ENCODE results near the gene MBOAT7. TPM values are rescaled to one million over a fixed set of nuclear protein-coding genes. Genes with fewer than 3 reads are reported as not detected.

Gene MBOAT7
- total and polyA plus RNA-seq, 2 of the 8 experiments (the other 6 are each of a cell fraction or from before 2014, with no cell fraction given): 85.5 to 90.9 TPM

DNA sequence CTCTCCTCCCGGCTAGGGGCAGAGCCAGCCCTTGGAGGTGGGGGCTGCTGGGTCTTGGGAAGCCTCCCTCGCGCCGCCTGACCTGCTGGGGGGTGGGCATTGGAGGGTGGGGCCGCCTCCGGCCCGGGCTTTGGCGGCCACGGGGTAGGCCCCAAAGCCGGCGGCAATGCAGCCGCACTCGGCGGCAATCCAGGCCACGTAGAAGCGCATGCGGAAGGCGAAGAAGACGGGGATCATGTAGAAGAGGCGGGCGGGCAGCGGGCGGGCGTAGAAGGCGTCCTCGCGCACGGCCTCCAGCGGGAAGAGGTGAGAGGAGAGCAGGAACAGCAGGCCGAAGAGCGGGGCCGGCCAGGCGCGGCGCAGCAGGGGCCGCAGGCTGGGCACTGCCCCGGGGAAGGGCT is 8.7 kb downstream of the MBOAT7 start:
- Histone ChIP-seq H3K18ac (ENCODE audit: extremely low read depth, low read length) (no peak overlapping the region), H4K20me1 (replicated peaks in 1 of 2; ENCODE audit: control insufficient read depth in 1 of 2, insufficient read depth in 2 of 2, low read length in 2 of 2) (peaks cover 10 to 15% of the 10 kb centered on the region in 2 experiments), H2BK120ac (replicated peaks; ENCODE audit: low read depth, low read length) (no peak overlapping the region), H4K5ac (ENCODE audit: insufficient read length, low read depth, low read length) (no peak overlapping the region), H2BK12ac (ENCODE audit: low read depth, low read length) (no peak overlapping the region), H3K27me3 (replicated peaks in 1 of 4; ENCODE audit: control insufficient read depth in 3 of 4, extremely low read depth in 1 of 4, insufficient read depth in 3 of 4, low read length in 3 of 4) (no peaks in the 10 kb centered on the region), H3K4me3 (ENCODE audit: extremely low read depth in 1 of 4, insufficient read depth in 2 of 4, low read depth in 3 of 4, low read length in 4 of 4) (no peak overlapping the region), H3K23me2 (ENCODE audit: low read depth, low read length) (no peaks in the 10 kb centered on the region; the same call in 1 of the 2 replicates), H2BK15ac (ENCODE audit: low read length) (no peak overlapping the region), H3K79me1 (ENCODE audit: low read depth, low read length) (no peaks in the 10 kb centered on the region), H3K23ac (ENCODE audit: insufficient read length) (no peak overlapping the region), H3K79me2 (ENCODE audit: control insufficient read depth in 1 of 2, insufficient read depth in 2 of 2, low read length in 2 of 2) (no peaks in the 10 kb centered on the region), H3K4ac (replicated peaks; ENCODE audit: insufficient read length, low read depth, low read length) (no peak overlapping the region), H4K91ac (replicated peaks; ENCODE audit: insufficient read length, low read length) (no peak overlapping the region), H2BK20ac (ENCODE audit: low read length) (no peak overlapping the region), H3K9me3 (ENCODE audit: insufficient read depth in 2 of 2, low read depth in 1 of 2, low read length in 1 of 2) (no peaks in the 10 kb centered on the region), H3K9ac (replicated peaks in 1 of 4; ENCODE audit: extremely low read depth in 1 of 4, low read depth in 3 of 4, low read length in 3 of 4) (no peak overlapping the region; a peak in 1 of 7 replicates), H3K27ac (ENCODE audit: low read depth, low read length) (peak overlapping the region; percentile 17; the same call in 1 of the 2 replicates), H3K56ac (replicated peaks; ENCODE audit: insufficient read length, low read depth, low read length) (no peak overlapping the region), H2AK5ac (ENCODE audit: low read depth, low read length) (no peak overlapping the region), H3K4me2 (ENCODE audit: insufficient read depth in 1 of 2, low read depth in 2 of 2, low read length in 2 of 2) (no peak overlapping the region), H3K36me3 (ENCODE audit: control insufficient read depth in 2 of 4, insufficient read depth in 4 of 4, low read length in 3 of 4) (peaks cover 6 to 11% (median 7%) of the 10 kb centered on the region in 4 experiments; a peak in 6 of 8 replicates), H2AFZ (ENCODE audit: low read length) (no peak overlapping the region), H3K14ac (ENCODE audit: insufficient read length) (no peak overlapping the region), H3K4me1 (replicated peaks in 1 of 4; ENCODE audit: control insufficient read depth in 3 of 4, insufficient read depth in 4 of 4, low read length in 3 of 4) (peaks cover 0 to 7% (median 3%) of the 10 kb centered on the region in 4 experiments; a peak in 5 of 7 replicates), H4K8ac (ENCODE audit: extremely low read depth, insufficient read depth, low read length) (peak overlapping the region; percentile 16; the same call in 1 of the 2 replicates), H2BK5ac (ENCODE audit: low read depth, low read length) (no peak overlapping the region)
- no peak for FAIRE-seq
- 89% methylated on average over 1 of the region's 37 CpGs; no CpG with 5 or more reads in 1 of the 2 experiments for WGBS, 2 experiments (ENCODE audit: extremely low coverage in 1 of 2, insufficient coverage in 1 of 2, insufficient read length in 1 of 2, insufficient replicate concordance in 2 of 2, low coverage in 1 of 2, low lambda C conversion rate in 2 of 2, missing lambda C conversion rate in 1 of 2)
- ChIA-PET CTCF (ENCODE audit: partially characterized antibody) (interaction anchor here (1.0 to 1.9 kb wide), 9 partner anchors 8 to 84 kb away, joined by 3 to 7 read pairs (median 4); partner anchors contain the start of genes LENG1 and MBOAT7), POLR2A (ENCODE audit: partially characterized antibody) (interaction anchor here (1.2 to 28.7 kb wide), 3 partner anchors 8 to 27 kb away, joined by 4 to 909 read pairs (median 23); partner anchors contain the start of genes MBOAT7 and RPS9)
- DNase-seq (ENCODE audit: low read depth in 1 of 2, low spot score in 2 of 2): no peak
- TF ChIP-seq KDM1A (IDR thresholded peaks at IDR 0.05; ENCODE audit: borderline replicate concordance, low read length): no peak
- no peak for TF ChIP-seq RXRA (IDR thresholded peaks at IDR 0.05; ENCODE audit: insufficient read depth, low read depth, low read length)
- no peak for TF ChIP-seq POLR2AphosphoS5 (IDR thresholded peaks at IDR 0.05; ENCODE audit: low read depth, low read length)
- TF ChIP-seq CTBP2 (IDR thresholded peaks at IDR 0.05; ENCODE audit: borderline replicate concordance, insufficient read depth, insufficient read length, low read length): no peak
